ENCODE results near the gene CHST11.
A peak's percentile ranks its signal among the peaks of the same experiment; 100 is the strongest.

The CHST11 gene

DNA sequence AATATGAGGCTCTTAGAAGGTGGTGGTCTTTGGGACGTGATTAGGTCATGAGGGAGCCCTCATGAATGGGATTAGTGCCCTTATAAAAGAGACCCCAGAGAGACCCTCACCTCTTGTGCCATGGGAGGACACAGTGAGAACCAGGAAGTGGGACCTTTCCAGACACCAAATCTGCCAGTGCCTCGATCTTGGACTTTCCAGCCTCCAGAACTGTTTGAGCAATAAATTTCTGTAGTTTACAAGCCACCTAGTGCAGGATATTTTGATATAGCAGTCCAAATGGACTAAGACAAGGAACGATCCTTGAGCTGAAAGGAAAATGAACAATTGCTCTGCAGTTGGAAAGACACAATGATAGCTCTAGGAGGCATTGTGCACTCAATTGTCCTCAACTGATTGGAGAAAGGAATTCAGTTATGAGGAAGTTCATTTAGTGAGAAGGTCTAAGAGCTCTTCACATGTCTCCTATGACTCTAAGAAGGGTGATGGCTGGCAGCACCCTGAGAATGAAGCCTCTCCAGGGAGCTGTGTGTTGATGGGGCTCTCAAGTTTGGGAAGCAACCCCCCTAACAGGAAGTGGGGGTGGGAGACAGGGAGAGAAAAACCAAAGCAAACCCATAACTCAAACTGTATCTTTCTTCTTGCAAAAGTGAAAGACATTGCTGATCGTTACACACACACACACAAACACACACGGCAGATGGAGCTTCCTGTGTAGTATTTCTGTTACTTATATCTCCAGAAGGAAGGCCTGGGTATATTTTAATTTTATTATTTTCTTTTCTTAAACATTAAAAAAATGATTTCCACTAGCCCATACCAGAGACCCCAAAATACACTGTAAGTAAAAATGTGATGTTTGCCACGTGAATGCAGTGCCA, 21.0 kb downstream of the CHST11 start:
- TF ChIP-seq, protein P1, sequence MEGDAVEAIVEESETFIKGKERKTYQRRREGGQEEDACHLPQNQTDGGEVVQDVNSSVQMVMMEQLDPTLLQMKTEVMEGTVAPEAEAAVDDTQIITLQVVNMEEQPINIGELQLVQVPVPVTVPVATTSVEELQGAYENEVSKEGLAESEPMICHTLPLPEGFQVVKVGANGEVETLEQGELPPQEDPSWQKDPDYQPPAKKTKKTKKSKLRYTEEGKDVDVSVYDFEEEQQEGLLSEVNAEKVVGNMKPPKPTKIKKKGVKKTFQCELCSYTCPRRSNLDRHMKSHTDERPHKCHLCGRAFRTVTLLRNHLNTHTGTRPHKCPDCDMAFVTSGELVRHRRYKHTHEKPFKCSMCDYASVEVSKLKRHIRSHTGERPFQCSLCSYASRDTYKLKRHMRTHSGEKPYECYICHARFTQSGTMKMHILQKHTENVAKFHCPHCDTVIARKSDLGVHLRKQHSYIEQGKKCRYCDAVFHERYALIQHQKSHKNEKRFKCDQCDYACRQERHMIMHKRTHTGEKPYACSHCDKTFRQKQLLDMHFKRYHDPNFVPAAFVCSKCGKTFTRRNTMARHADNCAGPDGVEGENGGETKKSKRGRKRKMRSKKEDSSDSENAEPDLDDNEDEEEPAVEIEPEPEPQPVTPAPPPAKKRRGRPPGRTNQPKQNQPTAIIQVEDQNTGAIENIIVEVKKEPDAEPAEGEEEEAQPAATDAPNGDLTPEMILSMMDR (IDR thresholded peaks at IDR 0.05; ENCODE audit: low read length, missing control alignments), result no peak
- no peak overlapping the region for H3K4me3 ChIP-seq (replicated peaks; ENCODE audit: low read depth, low read length)
- DNase-seq (ENCODE audit: low read depth), result no peak

DNA sequence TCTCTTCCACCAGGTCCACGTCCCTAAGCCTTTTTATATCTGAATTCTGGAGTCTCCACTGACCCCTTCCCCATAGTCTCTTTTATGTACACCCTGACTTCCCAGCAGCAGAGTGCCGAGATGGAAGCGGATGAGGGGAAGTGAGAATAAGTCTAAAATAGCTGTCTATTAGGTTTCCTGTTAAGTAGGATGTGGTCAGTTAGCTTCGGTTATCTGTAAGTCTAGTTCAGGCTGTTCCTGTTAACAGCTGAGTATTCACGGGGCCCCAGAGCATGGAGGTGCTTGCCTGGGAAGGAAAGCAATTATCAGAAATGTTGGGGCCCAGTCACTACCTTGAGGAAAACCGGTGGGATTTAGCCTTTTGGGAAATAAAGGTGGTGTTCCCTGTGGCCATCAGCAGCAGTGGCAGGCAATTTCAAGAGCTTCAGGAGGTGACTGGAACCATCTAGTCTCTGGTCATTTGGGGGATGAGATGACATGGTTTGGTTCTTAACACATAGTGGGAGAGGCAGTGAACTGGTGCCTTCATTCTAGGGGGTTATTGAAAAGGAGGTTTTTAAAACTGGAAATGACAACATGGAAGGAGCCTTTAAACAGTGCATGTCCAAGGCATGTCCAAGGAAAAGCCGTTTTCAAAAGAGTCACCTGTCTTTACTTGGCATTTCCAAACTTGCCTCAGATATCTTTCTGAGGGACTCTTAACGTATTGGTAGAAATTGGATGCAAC, 21.8 kb downstream of the CHST11 start:
- TF ChIP-seq, protein P1 (IDR thresholded peaks at IDR 0.05; ENCODE audit: low read length, missing control alignments), result no peak
- H3K4me3 ChIP-seq (replicated peaks; ENCODE audit: low read depth, low read length), result no peak overlapping the region
- no peak for DNase-seq (ENCODE audit: low read depth)

DNA sequence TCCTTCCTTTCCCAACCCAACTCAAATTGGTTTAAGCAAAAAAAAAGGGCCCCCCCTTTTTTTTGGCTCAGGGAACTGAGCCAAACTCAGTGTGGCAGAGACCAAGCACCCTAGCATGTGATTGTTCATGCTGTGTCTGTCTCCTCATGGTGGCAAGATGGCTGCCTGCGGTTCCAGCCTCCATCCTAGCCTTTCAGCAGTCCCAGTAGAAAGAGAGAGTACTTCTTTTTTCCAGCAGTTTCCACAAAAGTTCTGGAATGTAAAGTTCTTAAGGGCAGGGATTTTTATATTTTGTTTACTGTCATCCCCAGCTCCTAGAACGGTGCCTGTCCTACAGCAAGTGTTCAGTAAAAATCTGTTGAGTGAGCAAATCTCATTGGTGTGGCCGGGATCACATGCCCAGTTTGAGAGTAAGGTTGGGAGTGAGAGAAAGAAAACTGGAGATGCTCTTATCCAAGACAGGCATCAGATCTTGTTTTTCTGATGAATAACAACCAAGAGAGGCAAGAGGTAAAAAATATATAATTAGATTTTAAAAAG, 22.4 kb downstream of the CHST11 start:
- H3K4me3 ChIP-seq (replicated peaks; ENCODE audit: low read depth, low read length), result no peak overlapping the region
- TF ChIP-seq, protein P1 (IDR thresholded peaks at IDR 0.05; ENCODE audit: low read length, missing control alignments), result no peak
- no peak for DNase-seq (ENCODE audit: low read depth)

DNA sequence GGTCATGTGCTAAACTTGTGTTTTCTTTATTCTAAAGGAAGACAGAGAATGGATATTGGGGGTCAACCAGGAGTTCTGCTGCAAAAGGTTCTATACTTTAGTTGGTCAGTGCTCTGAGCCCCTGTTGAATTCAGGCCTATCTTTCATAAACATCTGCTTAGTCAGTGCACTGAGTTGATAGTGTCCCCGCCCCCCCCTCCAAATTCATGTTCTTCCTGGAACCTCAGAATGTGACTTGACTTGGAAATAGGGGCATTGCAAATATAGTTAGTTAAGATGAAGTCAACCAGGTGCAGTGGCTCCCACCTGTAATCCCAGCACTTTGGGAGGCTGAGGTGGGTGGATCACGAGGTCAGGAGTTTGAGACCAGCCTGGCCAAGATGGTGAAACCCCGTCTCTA, 23.3 kb downstream of the CHST11 start:
- TF ChIP-seq, protein P1 (IDR thresholded peaks at IDR 0.05; ENCODE audit: low read length, missing control alignments), result no peak

DNA sequence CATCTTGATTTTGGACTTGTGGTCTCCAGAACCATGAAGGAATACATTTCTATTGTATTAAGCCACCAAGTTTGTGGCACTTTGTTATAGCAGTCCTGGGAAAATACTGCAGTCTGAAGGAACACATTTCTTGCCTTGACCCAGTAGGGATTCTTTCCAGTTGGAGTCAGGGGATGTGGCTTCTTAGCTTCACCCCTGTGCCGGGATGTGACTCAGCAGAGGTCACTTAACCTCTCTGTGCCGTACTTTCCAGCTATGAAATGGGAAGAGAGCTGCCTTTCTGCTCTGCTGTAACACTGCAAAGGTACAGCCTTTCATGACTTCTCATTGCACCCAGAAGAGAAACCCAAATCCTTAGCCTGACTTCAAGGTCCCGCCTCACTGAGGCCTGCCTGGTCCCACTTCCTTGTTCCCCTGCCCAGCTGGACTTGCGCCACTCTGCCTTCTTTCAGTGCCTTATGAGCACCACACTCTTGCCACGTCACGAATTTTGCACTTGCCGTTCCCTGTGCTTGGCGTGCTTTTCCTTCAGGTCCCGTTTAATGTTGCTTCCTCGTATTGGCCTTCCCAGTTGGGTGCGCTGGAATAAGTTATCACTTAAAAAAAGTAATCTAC, 24.2 kb downstream of the CHST11 start:
- H3K4me3 ChIP-seq (replicated peaks; ENCODE audit: low read depth, low read length), result no peak overlapping the region
- peak; percentile 65 for DNase-seq (ENCODE audit: low read depth)
- TF ChIP-seq, protein P1 (IDR thresholded peaks at IDR 0.05; ENCODE audit: low read length, missing control alignments), result no peak

More for the DNA sequence above, 23.3 kb downstream of the CHST11 start:
- DNase-seq (ENCODE audit: low read depth), result no peak
- H3K4me3 ChIP-seq (replicated peaks; ENCODE audit: low read depth, low read length), result no peak overlapping the region

DNA sequence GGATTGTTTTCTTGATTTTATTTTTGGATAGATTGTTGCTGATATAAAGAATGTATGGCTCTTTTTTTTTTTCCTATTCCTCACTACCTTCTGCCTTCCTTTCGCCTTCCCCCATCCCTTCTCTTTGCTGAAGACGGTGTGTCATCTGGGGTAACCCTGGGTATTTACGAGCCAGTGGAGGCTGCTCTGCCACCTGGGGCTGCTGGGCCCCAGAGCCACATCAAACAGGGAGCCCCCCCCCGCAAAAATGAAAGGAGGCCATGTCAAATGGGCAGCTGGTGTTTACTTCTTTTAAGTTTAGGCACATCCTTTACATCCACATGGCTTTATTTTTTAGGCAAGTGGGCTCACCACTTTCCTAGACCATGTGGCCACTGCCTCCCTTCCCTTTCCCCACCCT, 25.4 kb downstream of the CHST11 start:
- H3K4me3 ChIP-seq (replicated peaks; ENCODE audit: low read depth, low read length), result no peak overlapping the region
- no peak for DNase-seq (ENCODE audit: low read depth)
- TF ChIP-seq, protein P1 (IDR thresholded peaks at IDR 0.05; ENCODE audit: low read length, missing control alignments), result no peak

All from fibroblast of pulmonary artery (primary cell).